ENCODE measurements around the gene CD9. TPM values are rescaled to one million over a fixed set of nuclear protein-coding genes. Genes with fewer than 3 reads are reported as not detected.

The CD9 gene
- total and polyA plus RNA-seq, 2 of the 8 experiments (the other 6 are each of a cell fraction or from before 2014, with no cell fraction given) = 168 to 319 TPM

DNA sequence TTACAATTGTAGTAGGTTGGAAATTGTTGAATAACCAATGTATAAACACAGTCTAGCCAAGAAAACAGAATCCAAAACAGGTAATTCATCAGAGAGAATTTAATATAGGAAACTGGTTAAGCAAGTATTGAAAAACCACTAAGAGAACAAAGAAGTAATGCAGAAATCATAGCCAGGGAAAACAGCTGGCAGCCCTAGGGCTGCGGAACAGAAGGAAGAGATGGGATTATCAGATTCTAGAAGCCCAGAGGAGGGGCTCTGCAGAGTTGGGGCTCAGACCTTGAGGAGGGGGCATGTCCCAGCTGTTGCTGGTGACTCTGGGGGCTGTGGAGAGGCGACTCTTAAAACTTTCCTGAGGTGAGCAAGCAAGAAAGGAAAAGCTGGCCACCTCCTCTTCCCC, 49.4 kb downstream of the CD9 start:
- H3K9ac ChIP-seq (replicated peaks in 1 of 4; ENCODE audit: extremely low read depth in 1 of 4, low read depth in 3 of 4, low read length in 3 of 4) = no peak overlapping the region
- ChIA-PET CTCF (ENCODE audit: partially characterized antibody) (interaction anchor here (0.7 to 3.4 kb wide), 8 partner anchors 12 to 191 kb away, joined by 3 to 9 read pairs (median 4); no protein-coding TSS in a partner anchor), POLR2A (ENCODE audit: partially characterized antibody) (interaction anchor here (2.1 to 2.5 kb wide), 2 partner anchors 10 to 19 kb away, joined by 7 read pairs; no protein-coding TSS in a partner anchor)
- H4K5ac ChIP-seq (ENCODE audit: insufficient read length, low read depth, low read length) = no peak overlapping the region
- no peaks in the 10 kb centered on the region for H3K79me1 ChIP-seq (ENCODE audit: low read depth, low read length)
- no peak overlapping the region for H3K4me3 ChIP-seq (ENCODE audit: extremely low read depth in 1 of 4, insufficient read depth in 2 of 4, low read depth in 3 of 4, low read length in 4 of 4)
- H2BK12ac ChIP-seq (ENCODE audit: low read depth, low read length) = no peak overlapping the region
- no peak overlapping the region for H2BK15ac ChIP-seq (ENCODE audit: low read length)
- H3K27ac ChIP-seq (ENCODE audit: low read depth, low read length) = no peak overlapping the region
- H2AFZ ChIP-seq (ENCODE audit: low read length) = no peak overlapping the region
- no peak overlapping the region for H3K4ac ChIP-seq (replicated peaks; ENCODE audit: insufficient read length, low read depth, low read length)
- H3K23me2 ChIP-seq (ENCODE audit: low read depth, low read length) = no peaks in the 10 kb centered on the region
- H3K36me3 ChIP-seq (ENCODE audit: control insufficient read depth in 2 of 4, insufficient read depth in 4 of 4, low read length in 3 of 4) = no peaks in the 10 kb centered on the region
- no peaks in the 10 kb centered on the region; a peak in 1 of 7 replicates for H3K4me1 ChIP-seq (replicated peaks in 1 of 4; ENCODE audit: control insufficient read depth in 3 of 4, insufficient read depth in 4 of 4, low read length in 3 of 4)
- no peak overlapping the region for H2AK5ac ChIP-seq (ENCODE audit: low read depth, low read length)
- H3K79me2 ChIP-seq (ENCODE audit: control insufficient read depth in 1 of 2, insufficient read depth in 2 of 2, low read length in 2 of 2) = no peaks in the 10 kb centered on the region
- DNase-seq (ENCODE audit: low read depth in 1 of 2, low spot score in 2 of 2) (no peak), FAIRE-seq (no peak)
- H3K9me3 ChIP-seq (ENCODE audit: insufficient read depth in 2 of 2, low read depth in 1 of 2, low read length in 1 of 2) = peaks cover 6% of the 10 kb centered on the region in 2 experiments; a peak in 3 of 4 replicates
- H3K14ac ChIP-seq (ENCODE audit: insufficient read length) = no peak overlapping the region
- 93% methylated on average over 2 of the region's 2 CpGs; no CpG with 5 or more reads in 1 of the 2 experiments for WGBS, 2 experiments (ENCODE audit: extremely low coverage in 1 of 2, insufficient coverage in 1 of 2, insufficient read length in 1 of 2, insufficient replicate concordance in 2 of 2, low coverage in 1 of 2, low lambda C conversion rate in 2 of 2, missing lambda C conversion rate in 1 of 2)
- no peak overlapping the region for H2BK20ac ChIP-seq (ENCODE audit: low read length)
- no peak overlapping the region for H3K4me2 ChIP-seq (ENCODE audit: insufficient read depth in 1 of 2, low read depth in 2 of 2, low read length in 2 of 2)
- no peak overlapping the region for H4K91ac ChIP-seq (replicated peaks; ENCODE audit: insufficient read length, low read length)
- no peak overlapping the region for H2BK5ac ChIP-seq (ENCODE audit: low read depth, low read length)
- no peak overlapping the region for H4K8ac ChIP-seq (ENCODE audit: extremely low read depth, insufficient read depth, low read length)
- H3K18ac ChIP-seq (ENCODE audit: extremely low read depth, low read length) = no peak overlapping the region
- H4K20me1 ChIP-seq (replicated peaks in 1 of 2; ENCODE audit: control insufficient read depth in 1 of 2, insufficient read depth in 2 of 2, low read length in 2 of 2) = no peaks in the 10 kb centered on the region
- H3K56ac ChIP-seq (replicated peaks; ENCODE audit: insufficient read length, low read depth, low read length) = no peak overlapping the region
- H3K23ac ChIP-seq (ENCODE audit: insufficient read length) = no peak overlapping the region
- H2BK120ac ChIP-seq (replicated peaks; ENCODE audit: low read depth, low read length) = no peak overlapping the region
- no peaks in the 10 kb centered on the region for H3K27me3 ChIP-seq (replicated peaks in 1 of 4; ENCODE audit: control insufficient read depth in 3 of 4, extremely low read depth in 1 of 4, insufficient read depth in 3 of 4, low read length in 3 of 4)
- TF ChIP-seq PHF8 (conservative IDR thresholded peaks at IDR 0.05; ENCODE audit: low read depth, low read length) (no peak), TAF7 (optimal IDR thresholded peaks at IDR 0.05; ENCODE audit: borderline replicate concordance, low read depth, low read length) (no peak), NANOG (IDR thresholded peaks at IDR 0.05; ENCODE audit: insufficient read depth, low read depth, low read length, poor library complexity, severe bottlenecking) (no peak), RAD21 (IDR thresholded peaks at IDR 0.05 in 1 of 2, conservative IDR thresholded peaks at IDR 0.05 in 1 of 2; ENCODE audit: low read depth in 2 of 2, low read length in 2 of 2) (no peak), SIRT6 (IDR thresholded peaks at IDR 0.05; ENCODE audit: low read length) (no peak)

Measured in H1 (cell line).